Immature natural killer cell (primary cell): ENCODE results near the gene NMT1. TPM values are rescaled to one million over a fixed set of nuclear protein-coding genes. Genes with fewer than 3 reads are reported as not detected.
"Not testable (repeated sequence)": the region's sequence is repeated elsewhere in the genome, so short reads cannot be mapped to it uniquely, and the experiment has no call there.

ENCODE experiments used
- DNase-seq, 3 donors: peaks; one replicate each; pipeline ENCODE4 v3.0.0; 2022; ENCODE audit warnings: mixed read lengths in 1 of 3
- H3K27ac Mint-ChIP-seq, 6 donors: one replicate each; pipeline ENCODE4 v1.8.0; 2020; ENCODE audit warnings: mixed read lengths in 6 of 6, mild to moderate bottlenecking in 5 of 6, inconsistent platforms in 4 of 6, moderate library complexity in 3 of 6
- H3K27me3 Mint-ChIP-seq, 3 donors: one replicate each; pipeline ENCODE4 v1.8.0; 2020 to 2021; ENCODE audit warnings: low read depth in 3 of 3, mild to moderate bottlenecking in 3 of 3, mixed read lengths in 3 of 3, moderate library complexity in 3 of 3, inconsistent platforms in 1 of 3
- H3K36me3 Mint-ChIP-seq, 3 donors: one replicate each; pipeline ENCODE4 v1.8.0; 2020; ENCODE audit warnings: mixed read lengths in 3 of 3, inconsistent platforms in 2 of 3, mild to moderate bottlenecking in 2 of 3
- H3K4me1 Mint-ChIP-seq, 2 donors: one replicate each; pipeline ENCODE4 v1.8.0; 2020; ENCODE audit warnings: inconsistent platforms in 2 of 2, mild to moderate bottlenecking in 2 of 2, mixed read lengths in 2 of 2, moderate library complexity in 1 of 2
- H3K4me3 Mint-ChIP-seq, 5 donors: one replicate each; pipeline ENCODE4 v1.8.0; 2020; ENCODE audit warnings: mild to moderate bottlenecking in 5 of 5, mixed read lengths in 5 of 5, inconsistent platforms in 3 of 5, moderate library complexity in 3 of 5
- H3K9me3 Mint-ChIP-seq, 6 donors: one replicate each; pipeline ENCODE4 v1.8.0; 2020; ENCODE audit warnings: mild to moderate bottlenecking in 6 of 6, mixed read lengths in 6 of 6, inconsistent platforms in 4 of 6, moderate library complexity in 3 of 6
- polyA plus RNA-seq, 3 donors: library from polyadenylated mRNA; unstranded; fragments of 300-500 nt; fragmentation: Illumina TruSeq; gene quantifications; one replicate each; pipeline ENCODE4 v1.2.3, GENCODE V29; 2021

Gene NMT1
- polyA plus RNA-seq, 3 donors from 2014 or later: 53.8 to 74.1 (median 69.9) TPM

DNA sequence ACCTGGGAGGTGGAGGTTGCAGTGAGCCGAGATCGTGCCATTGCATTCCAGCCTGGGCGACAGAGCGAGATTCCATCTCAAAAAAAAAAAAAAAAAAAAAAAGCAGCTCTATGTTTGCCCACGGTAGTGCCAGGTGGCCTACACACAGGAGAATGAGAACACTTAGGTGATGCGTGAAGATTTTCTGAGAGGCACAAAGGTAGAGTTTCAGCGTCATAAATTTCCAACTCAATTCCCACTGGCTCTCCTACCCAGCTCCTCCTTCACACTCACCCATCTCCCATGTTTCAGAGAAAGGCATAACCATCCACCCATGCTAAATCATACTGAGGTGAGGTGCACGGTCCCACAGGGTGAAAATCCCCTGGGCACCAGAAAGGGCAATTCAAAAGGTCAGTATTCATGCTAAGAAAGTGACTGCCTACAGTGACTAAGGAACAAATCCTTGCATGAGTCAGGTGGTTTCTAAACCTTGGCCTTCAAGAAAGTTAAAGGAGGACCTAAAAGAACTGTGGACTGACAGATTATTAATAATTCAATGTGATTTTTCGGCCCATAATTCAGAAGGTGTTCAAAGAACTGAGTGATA lies 14.5 kb upstream of the NMT1 start:
- Mint-ChIP-seq H3K4me3 (no peak overlapping the region), H3K4me1 (peaks cover 20 to 34% of the 10 kb centered on the region in 2 donors)

DNA sequence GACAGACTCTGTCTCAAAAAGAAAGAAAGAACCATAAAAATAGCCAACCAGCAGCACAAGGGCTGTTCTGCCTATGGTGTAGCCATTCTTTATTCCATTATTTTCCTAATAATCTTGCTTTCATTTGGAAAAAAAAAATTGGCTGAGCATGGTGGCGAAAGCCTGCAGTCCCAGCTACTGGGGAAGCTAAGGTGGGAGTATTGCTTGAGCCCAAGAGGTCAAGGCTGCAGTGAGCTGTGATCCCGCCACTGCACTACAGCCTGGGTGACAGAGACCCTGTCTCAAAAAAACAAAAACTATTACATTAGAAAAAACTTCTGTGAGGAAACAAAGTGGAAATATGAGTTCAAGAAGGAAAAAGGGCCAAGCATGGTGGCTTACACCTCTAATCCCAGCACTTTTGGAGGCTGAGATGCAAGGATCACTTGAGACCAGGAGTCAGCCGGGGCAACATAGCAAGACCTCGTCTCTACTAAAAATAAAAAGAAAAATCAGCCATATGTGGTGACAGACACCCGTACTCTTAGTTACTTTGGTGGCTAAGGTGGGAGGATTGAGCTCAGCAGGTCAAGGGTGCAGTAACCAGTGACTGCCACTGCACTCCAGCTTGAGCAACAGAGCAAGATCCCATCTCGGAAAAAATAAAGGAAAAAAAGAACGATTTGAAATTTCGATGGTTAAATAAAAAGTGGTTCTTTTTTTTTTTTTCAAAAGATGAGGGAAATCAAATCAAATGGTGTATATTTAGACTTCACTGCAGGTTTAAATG lies 12.1 kb upstream of the NMT1 start:
- Mint-ChIP-seq H3K27ac (peak overlapping the region; percentile 50 to 99 (median 60)), H3K36me3 (no peaks in the 10 kb centered on the region), H3K27me3 (peaks cover 0 to 3% (median 3%) of the 10 kb centered on the region in 3 donors), H3K4me3 (peak overlapping the region in 4 of 5 donors; percentile 33 to 62 (median 34)), H3K9me3 (no peaks in the 10 kb centered on the region), H3K4me1 (peaks cover 27 to 29% of the 10 kb centered on the region in 2 donors)
- DNase-seq: no peak

More for the DNA sequence above, 14.5 kb upstream of the NMT1 start:
- no peak overlapping the region for H3K27ac Mint-ChIP-seq
- no peaks in the 10 kb centered on the region for H3K36me3 Mint-ChIP-seq
- no peaks in the 10 kb centered on the region for H3K9me3 Mint-ChIP-seq
- DNase-seq: no peak
- H3K27me3 Mint-ChIP-seq: peaks cover 0 to 3% (median 0%) of the 10 kb centered on the region in 3 donors

DNA sequence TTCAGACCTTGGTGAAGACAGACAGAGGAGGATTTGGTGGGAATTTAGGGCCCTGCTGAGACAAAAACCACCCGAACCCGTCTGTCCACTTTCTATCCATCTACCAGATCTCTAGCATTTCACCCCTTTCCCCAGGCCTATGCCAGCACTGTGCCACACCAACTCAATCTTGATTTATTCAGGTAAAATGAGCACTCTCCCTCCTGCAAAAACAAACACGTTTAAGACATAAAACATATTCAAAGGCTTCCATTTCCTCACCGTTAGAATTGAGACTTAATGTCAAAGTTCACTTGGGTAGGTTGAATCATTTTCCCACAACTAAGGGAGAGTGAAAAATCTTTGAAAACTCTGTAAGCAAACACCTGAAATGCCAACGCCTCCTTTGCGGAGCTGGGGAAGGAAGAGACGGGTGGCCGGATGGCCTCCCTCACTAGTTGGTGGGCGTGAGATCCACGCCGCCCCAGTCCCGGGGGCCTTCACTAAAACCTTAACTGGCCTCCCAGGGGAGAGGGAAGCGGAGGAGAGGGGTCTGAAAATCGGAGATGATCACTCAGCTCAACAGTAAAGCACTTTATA lies 10.5 kb upstream of the NMT1 start:
- Mint-ChIP-seq H3K4me1 (peaks cover 27 to 28% of the 10 kb centered on the region in 2 donors), H3K4me3 (peak overlapping the region; percentile 85 to 93 (median 89)), H3K27ac (peak overlapping the region; percentile 86 to 99 (median 97)), H3K27me3 (peaks cover 3 to 4% (median 3%) of the 10 kb centered on the region in 3 donors), H3K36me3 (no peaks in the 10 kb centered on the region), H3K9me3 (no peaks in the 10 kb centered on the region)
- peak in 2 of 3 donors; percentile 23 to 26 for DNase-seq

DNA sequence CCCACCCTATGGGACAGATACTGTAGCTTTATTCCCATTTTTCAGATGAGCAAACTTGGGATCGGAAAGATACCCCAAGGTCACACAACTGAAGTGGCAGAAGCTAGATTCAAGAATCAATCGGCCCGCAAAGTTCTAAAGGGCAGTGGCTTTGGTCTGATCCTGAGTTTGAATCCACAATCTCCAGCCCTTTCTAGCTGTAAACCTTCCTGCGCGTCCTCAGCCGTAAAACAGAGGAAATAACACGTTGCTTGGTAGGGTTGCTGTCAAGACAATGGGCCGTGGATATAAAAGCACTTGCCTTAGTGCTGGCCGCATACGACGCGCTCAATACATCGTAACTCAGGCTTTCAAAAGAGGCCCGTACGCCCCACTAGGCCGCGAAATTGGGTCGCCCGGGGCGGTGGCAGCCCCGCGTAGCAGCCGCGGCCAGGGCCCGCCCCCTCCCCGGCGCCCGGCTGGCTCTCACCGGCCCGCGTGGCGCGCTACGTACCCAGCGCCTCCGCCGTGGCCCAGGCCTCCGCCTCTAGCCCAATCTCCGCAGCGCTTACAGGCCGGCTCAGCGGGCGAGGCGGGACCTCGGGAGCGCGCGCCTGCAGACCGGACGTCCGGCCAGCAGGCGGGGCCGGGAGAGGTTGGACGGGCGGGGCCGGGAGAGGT lies 9.9 kb upstream of the NMT1 start, which contains the start of gene DCAKD:
Gene DCAKD (minus strand): TSS at position 573 of the 660 bp plus-strand sequence. CDS start 16,747 bp downstream, outside the sequence.
- DNase-seq: peak; percentile 88 to 90 (median 88)
- Mint-ChIP-seq H3K9me3 (no peaks in the 10 kb centered on the region), H3K4me1 (peaks cover 27 to 28% of the 10 kb centered on the region in 2 donors), H3K4me3 (peak within 1 kb of the TSS; percentile 85 to 93 (median 89)), H3K27me3 (peaks cover 3 to 4% (median 3%) of the 10 kb centered on the region in 3 donors), H3K27ac (peak within 1 kb of the TSS; percentile 86 to 99 (median 97)), H3K36me3 (no peaks in the 10 kb centered on the region)

DNA sequence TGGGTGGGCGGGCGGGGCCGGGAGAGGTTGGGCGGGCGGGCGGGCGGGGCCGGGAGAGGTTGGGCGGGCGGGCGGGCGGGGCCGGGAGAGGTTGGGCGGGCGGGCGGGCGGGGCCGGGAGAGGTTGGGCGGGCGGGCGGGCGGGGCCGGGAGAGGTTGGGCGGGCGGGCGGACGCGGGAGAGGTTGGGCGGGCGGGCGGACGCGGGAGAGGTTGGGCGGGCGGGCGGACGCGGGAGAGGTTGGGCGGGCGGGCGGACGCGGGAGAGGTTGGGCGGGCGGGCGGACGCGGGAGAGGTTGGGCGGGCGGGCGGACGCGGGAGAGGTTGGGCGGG lies 9.4 kb upstream of the NMT1 start:
- peaks cover 27 to 28% of the 10 kb centered on the region in 2 donors for H3K4me1 Mint-ChIP-seq
- peak overlapping the region in 1 of 6 donors; percentile 93 for H3K27ac Mint-ChIP-seq
- DNase-seq, H3K36me3 Mint-ChIP-seq, H3K9me3 Mint-ChIP-seq, H3K27me3 Mint-ChIP-seq: not testable (repeated sequence)
- peak overlapping the region in 1 of 5 donors; percentile 86 for H3K4me3 Mint-ChIP-seq

DNA sequence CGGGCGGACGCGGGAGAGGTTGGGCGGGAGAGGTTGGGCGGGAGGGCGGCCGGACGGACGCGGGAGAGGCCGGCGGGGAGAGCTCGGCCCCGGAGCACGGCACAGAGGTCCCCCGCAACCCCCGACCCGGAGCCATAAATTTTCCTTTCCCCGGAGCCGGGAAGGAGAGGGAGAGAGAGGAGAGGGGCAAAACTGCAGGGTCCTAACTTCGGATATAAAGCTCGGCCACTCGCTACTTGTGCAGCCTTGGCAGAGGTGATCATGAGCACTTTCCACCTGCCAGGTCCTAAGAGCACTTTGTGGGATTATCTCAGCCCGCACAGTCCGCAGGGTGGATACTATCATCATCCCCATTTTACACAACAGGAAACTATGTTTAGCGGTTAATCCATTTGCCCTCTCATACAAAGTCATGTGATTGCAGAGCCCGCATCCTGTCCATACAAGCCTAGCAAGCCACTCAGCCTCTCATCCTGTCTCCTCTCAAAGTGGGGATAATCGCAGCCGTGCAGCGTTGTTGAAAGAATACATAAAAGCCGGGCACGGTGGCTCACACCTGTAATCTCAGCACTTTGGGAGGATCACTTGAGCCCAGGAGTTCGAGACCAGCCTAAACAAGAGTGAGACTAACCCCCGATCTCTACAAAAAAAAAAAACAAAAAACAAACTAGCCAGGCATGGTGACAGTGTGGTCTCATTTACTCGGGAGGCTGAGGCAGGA lies 8.9 kb upstream of the NMT1 start:
- Mint-ChIP-seq H3K27me3 (peaks cover 3 to 5% (median 4%) of the 10 kb centered on the region in 3 donors), H3K4me1 (peaks cover 27 to 28% of the 10 kb centered on the region in 2 donors), H3K36me3 (no peaks in the 10 kb centered on the region), H3K4me3 (peak overlapping the region; percentile 83 to 92 (median 86)), H3K27ac (peak overlapping the region; percentile 85 to 94 (median 92)), H3K9me3 (no peaks in the 10 kb centered on the region)
- DNase-seq: peak; percentile 44 to 54 (median 50)

DNA sequence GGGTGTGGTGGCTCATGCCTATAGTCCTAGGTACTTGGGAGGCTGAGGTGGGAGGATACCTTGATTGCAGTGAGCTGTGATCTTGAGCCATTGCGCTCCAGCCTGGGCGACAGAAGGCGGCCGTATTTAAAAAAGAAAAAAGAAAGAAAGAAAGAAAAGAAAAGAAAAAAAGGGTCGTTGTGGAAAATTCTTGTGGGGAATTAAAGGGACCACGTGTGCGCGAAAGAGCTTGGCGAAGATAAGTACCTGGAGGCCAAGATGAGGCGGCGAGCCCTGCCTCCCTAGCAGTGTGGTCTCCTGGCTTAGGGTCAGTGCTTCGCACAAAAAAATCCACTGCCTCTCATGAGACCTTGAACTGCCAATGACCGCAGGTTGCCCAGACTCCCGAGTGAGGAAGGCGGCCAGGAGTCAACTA lies 728 bp upstream of the NMT1 start:
- Mint-ChIP-seq H3K27ac (peak overlapping the region; percentile 94 to 100 (median 98)), H3K27me3 (peaks cover 5 to 9% (median 8%) of the 10 kb centered on the region in 3 donors)

DNA sequence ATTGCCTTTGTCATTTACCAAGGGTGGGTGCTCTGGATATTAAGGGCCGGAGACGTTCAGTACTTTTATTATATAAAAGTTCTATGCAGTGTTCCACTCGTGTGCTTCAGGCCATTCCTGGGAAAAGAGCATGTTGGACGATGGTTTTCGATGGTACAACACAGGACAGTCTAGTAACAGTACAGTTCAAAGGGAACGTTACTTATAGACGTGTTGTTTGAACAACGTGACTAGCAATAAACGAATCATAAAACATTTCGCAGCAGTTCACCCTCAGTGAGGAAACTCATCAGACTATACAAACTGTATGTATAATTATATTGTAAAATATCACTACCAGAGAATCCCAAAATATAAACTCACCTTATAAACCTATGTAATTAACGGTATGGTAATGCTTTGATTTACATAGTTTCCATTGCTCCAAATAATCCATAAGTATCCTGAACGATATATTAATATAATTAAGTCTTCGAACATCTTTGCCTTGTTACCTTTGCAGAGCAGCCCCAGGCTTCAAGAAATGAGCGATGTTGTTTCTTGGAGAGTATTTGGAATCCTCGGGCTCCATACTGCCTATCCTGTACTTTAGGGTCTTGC lies 589 bp downstream of the NMT1 start:
- no peaks in the 10 kb centered on the region for H3K36me3 Mint-ChIP-seq
- H3K4me1 Mint-ChIP-seq: peaks cover 50 to 67% of the 10 kb centered on the region in 2 donors
- no peaks in the 10 kb centered on the region for H3K9me3 Mint-ChIP-seq
- no peak for DNase-seq
- peak overlapping the region; percentile 94 to 100 (median 98) for H3K27ac Mint-ChIP-seq
- peak overlapping the region; percentile 93 to 100 (median 97) for H3K4me3 Mint-ChIP-seq
- H3K27me3 Mint-ChIP-seq: peaks cover 4 to 9% (median 8%) of the 10 kb centered on the region in 3 donors

More for the DNA sequence above, 728 bp upstream of the NMT1 start:
- no peak for DNase-seq
- Mint-ChIP-seq H3K9me3 (no peaks in the 10 kb centered on the region), H3K4me3 (peak overlapping the region; percentile 93 to 100 (median 97)), H3K4me1 (peaks cover 47 to 59% of the 10 kb centered on the region in 2 donors), H3K36me3 (no peaks in the 10 kb centered on the region)

DNA sequence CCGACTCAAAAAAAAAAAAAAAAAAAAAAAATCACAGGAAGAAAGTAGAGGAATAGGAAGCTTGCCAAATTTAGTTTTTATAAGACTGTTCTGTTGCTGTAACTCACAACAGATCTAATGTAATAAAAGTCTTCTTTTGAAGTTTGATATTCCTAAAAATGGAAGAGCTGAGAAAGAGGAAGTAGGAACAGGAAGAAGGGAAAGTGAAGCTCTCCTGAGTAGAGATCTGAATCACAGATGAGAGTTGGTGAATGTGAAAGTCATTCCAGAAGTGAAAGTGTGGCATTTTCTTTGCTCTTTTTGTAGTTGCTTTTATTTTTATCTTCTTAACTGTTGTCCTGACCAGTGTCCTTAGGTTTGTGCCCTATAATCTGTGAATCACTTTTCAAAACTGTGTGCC lies 2.1 kb downstream of the NMT1 start:
- Mint-ChIP-seq H3K4me3 (peak overlapping the region in 1 of 5 donors; percentile 13), H3K36me3 (no peaks in the 10 kb centered on the region), H3K27ac (peak overlapping the region in 1 of 6 donors; percentile 16), H3K4me1 (peaks cover 54 to 80% of the 10 kb centered on the region in 2 donors), H3K9me3 (no peaks in the 10 kb centered on the region), H3K27me3 (peaks cover 4 to 9% (median 7%) of the 10 kb centered on the region in 3 donors)
- DNase-seq: no peak

DNA sequence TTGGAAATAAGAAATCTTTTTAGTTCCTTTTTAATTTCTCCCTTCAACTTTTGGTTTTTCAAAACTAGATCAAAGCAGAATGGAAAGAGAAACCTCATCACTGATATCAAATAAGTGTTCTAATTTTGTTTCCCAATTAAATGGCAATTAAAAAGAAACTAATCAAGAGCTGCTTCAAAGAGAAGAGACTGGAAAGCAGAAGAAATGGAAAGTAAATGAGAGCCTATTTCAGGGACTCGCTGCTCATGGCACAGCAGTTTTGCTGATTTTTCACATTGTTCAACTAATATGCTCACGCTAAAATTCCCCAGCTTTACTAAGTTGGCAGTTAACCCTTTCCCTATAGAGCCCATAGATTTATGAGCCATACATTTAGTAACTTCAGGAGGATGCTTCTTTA lies 6.5 kb downstream of the NMT1 start:
- H3K27me3 Mint-ChIP-seq: no peaks in the 10 kb centered on the region
- no peak overlapping the region for H3K4me3 Mint-ChIP-seq
- H3K36me3 Mint-ChIP-seq: peaks cover 0 to 8% (median 0%) of the 10 kb centered on the region in 3 donors
- no peaks in the 10 kb centered on the region for H3K9me3 Mint-ChIP-seq
- peaks cover 24 to 45% of the 10 kb centered on the region in 2 donors for H3K4me1 Mint-ChIP-seq
- peak overlapping the region in 2 of 6 donors; percentile 37 to 43 for H3K27ac Mint-ChIP-seq
- no peak for DNase-seq

DNA sequence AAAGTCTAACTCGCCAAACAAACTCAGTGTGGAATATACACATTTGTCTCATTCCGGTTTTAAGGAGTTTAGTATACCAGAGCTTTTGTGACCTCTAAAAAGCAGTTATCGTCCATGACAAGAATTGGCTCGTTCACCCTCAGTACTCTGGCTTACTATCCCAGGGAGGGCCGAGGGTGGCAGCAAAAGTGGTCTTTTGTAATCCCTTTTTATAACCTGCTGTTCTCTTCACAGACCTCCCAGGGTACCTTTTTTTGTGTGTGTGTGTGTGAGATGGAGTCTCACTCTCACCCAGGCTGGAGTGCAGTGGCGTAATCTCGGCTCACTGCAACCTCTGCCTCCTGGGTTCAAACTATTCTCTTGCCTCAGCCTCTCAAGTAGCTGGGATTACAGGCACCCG lies 8.9 kb downstream of the NMT1 start:
- peaks cover 0 to 12% (median 0%) of the 10 kb centered on the region in 3 donors for H3K36me3 Mint-ChIP-seq
- H3K9me3 Mint-ChIP-seq: no peaks in the 10 kb centered on the region
- no peak overlapping the region for H3K4me3 Mint-ChIP-seq
- no peak for DNase-seq
- no peak overlapping the region for H3K27ac Mint-ChIP-seq
- H3K4me1 Mint-ChIP-seq: peaks cover 14 to 35% of the 10 kb centered on the region in 2 donors
- no peaks in the 10 kb centered on the region for H3K27me3 Mint-ChIP-seq

DNA sequence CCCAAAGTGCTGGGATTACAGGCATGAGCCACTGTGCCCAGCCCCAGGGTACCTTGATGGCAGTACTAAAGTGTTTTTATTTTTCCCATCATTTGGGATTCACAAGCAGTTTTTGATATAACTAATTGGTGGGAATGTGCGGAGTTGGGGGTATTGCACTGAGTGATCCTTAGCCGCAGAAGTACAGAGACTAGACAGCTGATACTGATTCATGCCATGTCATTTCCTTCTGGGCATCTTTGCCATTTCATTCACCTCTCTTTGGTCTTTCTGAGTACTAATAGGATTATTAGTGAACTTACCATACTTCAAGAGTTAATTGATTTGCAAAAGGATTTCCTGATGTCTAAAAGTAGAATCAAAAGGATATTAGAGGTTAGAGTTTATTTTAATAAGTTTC lies 9.7 kb downstream of the NMT1 start:
- H3K27ac Mint-ChIP-seq: no peak overlapping the region

More for the DNA sequence above, 9.7 kb downstream of the NMT1 start:
- no peaks in the 10 kb centered on the region for H3K27me3 Mint-ChIP-seq
- H3K9me3 Mint-ChIP-seq: no peaks in the 10 kb centered on the region
- peaks cover 9 to 30% of the 10 kb centered on the region in 2 donors for H3K4me1 Mint-ChIP-seq
- H3K36me3 Mint-ChIP-seq: peaks cover 0 to 12% (median 0%) of the 10 kb centered on the region in 3 donors
- no peak overlapping the region for H3K4me3 Mint-ChIP-seq
- DNase-seq: no peak
